GM18502 (cell line): ENCODE results near the gene RNF157.
"Not testable (repeated sequence)": the region's sequence is repeated elsewhere in the genome, so short reads cannot be mapped to it uniquely, and the experiment has no call there.

Experiments used
- ATAC-seq: cut with Tn5 transposase; IDR thresholded peaks from one replicate; pipeline ENCODE4 v1.9.1; 2021; ENCODE audit warnings: mild to moderate bottlenecking; ENCODE audit not compliant: unreplicated experiment, poor library complexity

Gene RNF157

GRCh38 chr17:76237859-76238313, 2.4 kb downstream of the RNF157 start:
- no peak for ATAC-seq

GRCh38 chr17:76236603-76237002, 3.7 kb downstream of the RNF157 start:
- no peak for ATAC-seq

GRCh38 chr17:76235883-76236282, 4.4 kb downstream of the RNF157 start:
- no peak for ATAC-seq

- peak; percentile 52 for ATAC-seq
These were observed 6.0 kb downstream of the RNF157 start for GRCh38 chr17:76234354-76234679.

GRCh38 chr17:76233588-76234353, 6.5 kb downstream of the RNF157 start:
- ATAC-seq: peak; percentile 8

- no peak for ATAC-seq
These were observed 8.0 kb downstream of the RNF157 start for GRCh38 chr17:76232342-76232741.

- not testable (repeated sequence) for ATAC-seq
These were observed 13.5 kb downstream of the RNF157 start for GRCh38 chr17:76226749-76227148.

- ATAC-seq: not testable (repeated sequence)
These were observed 14.8 kb downstream of the RNF157 start for GRCh38 chr17:76225373-76226086.

GRCh38 chr17:76223802-76224201, 16.5 kb downstream of the RNF157 start:
- no peak for ATAC-seq

- no peak for ATAC-seq
These were observed 20.5 kb downstream of the RNF157 start for GRCh38 chr17:76219670-76220383.

GRCh38 chr17:76217081-76217480, 23.2 kb downstream of the RNF157 start:
- no peak for ATAC-seq

GRCh38 chr17:76213491-76213890, 26.8 kb downstream of the RNF157 start:
- ATAC-seq: no peak

- no peak for ATAC-seq
These were observed 32.2 kb downstream of the RNF157 start for GRCh38 chr17:76208120-76208519.

GRCh38 chr17:76207275-76208059, 32.8 kb downstream of the RNF157 start:
- no peak for ATAC-seq

GRCh38 chr17:76205542-76206144, 34.6 kb downstream of the RNF157 start:
- ATAC-seq: not testable (repeated sequence)

GRCh38 chr17:76204277-76204676, 36.0 kb downstream of the RNF157 start:
- no peak for ATAC-seq

GRCh38 chr17:76200354-76200753, 39.9 kb downstream of the RNF157 start:
- ATAC-seq: no peak

GRCh38 chr17:76199469-76199868, 40.8 kb downstream of the RNF157 start:
- ATAC-seq: no peak

- ATAC-seq: no peak
These were observed 41.6 kb downstream of the RNF157 start for GRCh38 chr17:76198702-76199101.

GRCh38 chr17:76197911-76198310, 42.4 kb downstream of the RNF157 start:
- no peak for ATAC-seq
